ENCODE results near the gene STXBP1.

STXBP1 gene

DNA sequence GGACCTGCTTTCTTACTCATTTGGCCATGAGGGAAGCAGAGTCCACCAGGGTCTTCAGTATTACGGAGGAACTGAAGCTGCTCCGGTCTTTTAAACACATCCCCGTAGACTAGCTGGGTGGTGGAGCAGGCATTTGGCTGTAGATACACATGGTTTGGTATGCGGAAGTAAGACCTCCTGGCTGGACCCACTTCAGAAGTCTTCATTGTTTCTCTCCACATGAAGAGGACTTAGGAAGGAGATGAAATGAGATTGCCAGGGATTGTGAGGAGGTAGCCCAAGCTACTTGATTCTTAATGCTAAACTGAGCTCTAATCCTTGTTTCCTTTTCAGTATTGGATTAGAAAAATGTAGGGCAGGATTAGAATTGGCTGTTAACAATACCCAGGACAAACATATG is 32.9 kb downstream of the STXBP1 start:
- no peaks in the 10 kb centered on the region for H4K20me1 ChIP-seq (ENCODE audit: insufficient read depth, low read length)
- H3K79me2 ChIP-seq (ENCODE audit: insufficient read depth, low read length) = no peaks in the 10 kb centered on the region
- TF ChIP-seq CTCF (IDR thresholded peaks at IDR 0.05; ENCODE audit: low read length) = no peak
- no peak for TF ChIP-seq EZH2 (IDR thresholded peaks at IDR 0.05; ENCODE audit: borderline replicate concordance, low read length)
- no peaks in the 10 kb centered on the region for H3K9me2 ChIP-seq (ENCODE audit: low read depth, low read length)
- H3K9me3 ChIP-seq (ENCODE audit: low read length) = no peaks in the 10 kb centered on the region
- no peaks in the 10 kb centered on the region for H3F3A ChIP-seq (ENCODE audit: insufficient read depth, low read length)
- H3K4me2 ChIP-seq (ENCODE audit: low read length) = no peak overlapping the region
- no peak overlapping the region for H3K9ac ChIP-seq (ENCODE audit: low read length)
- no peaks in the 10 kb centered on the region for H3K27me3 ChIP-seq (ENCODE audit: insufficient read depth, low read length)
- H3K27ac ChIP-seq (ENCODE audit: low read depth, low read length, poor library complexity, severe bottlenecking) = no peak overlapping the region
- H3K36me3 ChIP-seq (ENCODE audit: insufficient read depth, low read length) = no peaks in the 10 kb centered on the region
- no peaks in the 10 kb centered on the region for H3K4me1 ChIP-seq (ENCODE audit: insufficient read depth, low read length, severe bottlenecking)
- H2AFZ ChIP-seq (ENCODE audit: low read length) = no peak overlapping the region
- H3K4me3 ChIP-seq (ENCODE audit: low read depth, low read length, poor library complexity, severe bottlenecking) = no peak overlapping the region

DNA sequence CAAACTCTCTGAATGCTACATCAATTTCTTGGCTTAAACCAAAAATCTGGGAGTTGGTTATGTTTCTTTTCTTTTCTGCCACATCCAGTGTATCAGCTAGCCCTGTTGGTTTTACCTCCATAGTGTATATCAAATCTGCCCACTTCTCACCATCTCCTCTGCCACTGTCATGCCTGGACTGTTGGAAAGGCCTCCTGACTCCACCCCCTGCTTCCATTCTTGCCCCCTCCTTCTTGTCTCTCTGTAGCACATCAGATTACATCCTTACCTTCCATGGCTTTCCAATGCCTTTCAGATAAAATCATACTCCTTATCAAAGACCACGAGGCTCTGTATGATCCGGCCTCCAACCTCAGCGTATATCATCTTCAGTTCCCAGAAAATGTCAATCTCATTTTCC is 35.4 kb downstream of the STXBP1 start:
- H3K79me2 ChIP-seq (ENCODE audit: insufficient read depth, low read length) = no peaks in the 10 kb centered on the region
- no peaks in the 10 kb centered on the region for H3F3A ChIP-seq (ENCODE audit: insufficient read depth, low read length)
- no peak overlapping the region for H2AFZ ChIP-seq (ENCODE audit: low read length)
- no peaks in the 10 kb centered on the region for H3K4me1 ChIP-seq (ENCODE audit: insufficient read depth, low read length, severe bottlenecking)
- no peak overlapping the region for H3K4me3 ChIP-seq (ENCODE audit: low read depth, low read length, poor library complexity, severe bottlenecking)
- no peaks in the 10 kb centered on the region for H3K27me3 ChIP-seq (ENCODE audit: insufficient read depth, low read length)
- H3K9me3 ChIP-seq (ENCODE audit: low read length) = no peaks in the 10 kb centered on the region
- H3K9me2 ChIP-seq (ENCODE audit: low read depth, low read length) = no peaks in the 10 kb centered on the region
- H3K27ac ChIP-seq (ENCODE audit: low read depth, low read length, poor library complexity, severe bottlenecking) = no peak overlapping the region
- H3K4me2 ChIP-seq (ENCODE audit: low read length) = no peak overlapping the region
- TF ChIP-seq CTCF (IDR thresholded peaks at IDR 0.05; ENCODE audit: low read length) (no peak), EZH2 (IDR thresholded peaks at IDR 0.05; ENCODE audit: borderline replicate concordance, low read length) (no peak)
- no peaks in the 10 kb centered on the region for H4K20me1 ChIP-seq (ENCODE audit: insufficient read depth, low read length)
- H3K36me3 ChIP-seq (ENCODE audit: insufficient read depth, low read length) = no peaks in the 10 kb centered on the region
- H3K9ac ChIP-seq (ENCODE audit: low read length) = no peak overlapping the region

GRCh38 chr9:127650518-127650917 is 38.4 kb downstream of the STXBP1 start:
- Histone ChIP-seq H3K27ac (ENCODE audit: low read depth, low read length, poor library complexity, severe bottlenecking) (no peak overlapping the region), H3F3A (ENCODE audit: insufficient read depth, low read length) (no peaks in the 10 kb centered on the region), H3K9me3 (ENCODE audit: low read length) (no peaks in the 10 kb centered on the region), H3K36me3 (ENCODE audit: insufficient read depth, low read length) (no peaks in the 10 kb centered on the region), H4K20me1 (ENCODE audit: insufficient read depth, low read length) (no peaks in the 10 kb centered on the region), H3K9ac (ENCODE audit: low read length) (no peak overlapping the region), H3K4me3 (ENCODE audit: low read depth, low read length, poor library complexity, severe bottlenecking) (no peak overlapping the region), H3K9me2 (ENCODE audit: low read depth, low read length) (no peaks in the 10 kb centered on the region), H3K79me2 (ENCODE audit: insufficient read depth, low read length) (no peaks in the 10 kb centered on the region), H3K4me1 (ENCODE audit: insufficient read depth, low read length, severe bottlenecking) (no peaks in the 10 kb centered on the region), H3K27me3 (ENCODE audit: insufficient read depth, low read length) (no peaks in the 10 kb centered on the region), H2AFZ (ENCODE audit: low read length) (no peak overlapping the region), H3K4me2 (ENCODE audit: low read length) (no peak overlapping the region)
- TF ChIP-seq CTCF (IDR thresholded peaks at IDR 0.05; ENCODE audit: low read length) = no peak
- no peak for TF ChIP-seq EZH2 (IDR thresholded peaks at IDR 0.05; ENCODE audit: borderline replicate concordance, low read length)

All from OCI-LY1 (cell line).